GM19463 (cell line): Measurements from ENCODE around the gene RAD51D.
"Not testable (repeated sequence)": the region's sequence is repeated elsewhere in the genome, so short reads cannot be mapped to it uniquely, and the experiment has no call there.

Source experiments
- ATAC-seq: cut with Tn5 transposase; IDR thresholded peaks from one replicate; pipeline ENCODE4 v1.9.1; 2021; ENCODE audit warnings: mild to moderate bottlenecking, moderate library complexity; ENCODE audit not compliant: unreplicated experiment

RAD51D gene

DNA sequence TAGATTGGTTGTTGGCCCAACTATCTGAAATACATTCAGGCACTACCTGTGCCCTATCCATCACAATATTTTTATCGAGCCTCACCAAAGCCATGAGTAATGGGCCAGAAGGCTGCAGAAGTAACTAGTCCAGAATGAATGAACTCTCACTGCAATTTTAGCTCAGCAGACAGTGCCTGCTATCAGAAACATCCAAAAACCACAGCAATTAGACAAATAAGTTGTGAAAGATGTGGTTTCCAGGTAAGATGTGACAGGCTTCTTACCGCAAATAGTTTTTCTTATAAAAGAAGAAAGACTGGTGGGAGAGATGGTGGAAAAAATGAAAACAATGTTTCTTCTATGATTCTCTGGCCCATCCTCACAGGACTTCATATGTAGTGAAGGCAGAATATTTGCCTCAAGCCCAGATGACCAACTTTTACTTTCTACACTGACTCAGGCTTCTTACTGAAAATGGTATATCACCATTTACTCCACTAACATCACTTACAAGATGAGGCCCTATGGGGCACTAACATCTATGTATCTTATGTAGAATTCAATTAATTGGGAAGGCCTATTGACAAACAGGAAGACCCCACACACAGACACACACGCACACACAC is 46.4 kb downstream of the RAD51D start:
- ATAC-seq = no peak

DNA sequence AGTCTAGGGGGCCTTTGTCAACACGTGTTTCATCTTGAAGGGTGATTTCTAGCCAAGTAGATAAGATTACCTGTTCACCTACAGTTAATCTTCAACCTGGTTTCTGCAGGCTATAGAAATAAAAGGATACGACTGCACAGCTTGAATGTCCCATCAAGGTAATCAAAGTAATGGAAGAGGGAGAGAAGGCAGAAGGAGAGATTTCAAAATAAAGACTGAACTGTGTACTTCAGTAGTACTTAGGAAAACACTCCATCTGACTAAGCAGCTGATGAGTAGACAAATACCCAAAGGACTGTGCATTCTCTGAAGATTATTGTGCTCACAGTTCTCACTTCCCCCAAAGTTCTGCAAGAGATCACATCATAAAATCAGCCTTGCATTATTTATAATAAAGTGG is 50.3 kb downstream of the RAD51D start:
- no peak for ATAC-seq

DNA sequence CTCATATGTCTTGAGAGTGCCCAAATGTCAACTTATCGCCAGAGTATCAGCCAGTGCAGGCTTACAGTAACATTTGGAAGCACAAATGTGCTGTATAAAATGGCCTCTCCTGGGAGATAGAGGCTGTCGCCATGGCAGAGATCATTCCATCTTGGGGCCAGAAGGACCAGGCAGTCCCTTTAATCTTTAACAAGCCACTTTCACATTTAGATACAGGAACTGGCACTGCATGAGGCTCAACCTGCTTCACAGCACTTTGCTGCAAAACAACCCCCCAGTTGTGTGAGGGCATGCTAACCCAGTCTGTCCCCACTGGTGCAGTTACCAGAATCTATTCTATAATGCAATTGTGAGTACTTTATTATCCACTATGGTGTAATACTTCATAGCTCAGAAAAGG is 51.4 kb downstream of the RAD51D start:
- ATAC-seq = no peak

DNA sequence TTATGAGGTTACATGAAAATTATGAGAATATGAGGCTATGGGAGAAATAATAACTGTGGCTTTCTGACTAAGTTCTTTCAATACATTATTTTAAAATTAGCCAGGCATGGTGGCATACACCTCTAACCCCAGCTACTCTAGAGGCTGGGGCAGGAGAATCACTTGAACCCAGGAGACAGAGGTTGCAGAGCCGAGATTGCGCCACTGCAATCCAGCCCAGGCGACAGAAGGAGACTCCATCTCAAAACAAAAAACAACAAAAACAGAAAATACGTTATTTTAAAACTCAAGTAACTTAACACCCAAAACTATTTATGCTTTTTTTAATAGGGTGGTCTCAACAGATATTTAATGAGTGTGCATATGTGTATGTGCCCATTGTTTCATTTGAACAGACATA is 53.8 kb downstream of the RAD51D start:
- no peak for ATAC-seq

DNA sequence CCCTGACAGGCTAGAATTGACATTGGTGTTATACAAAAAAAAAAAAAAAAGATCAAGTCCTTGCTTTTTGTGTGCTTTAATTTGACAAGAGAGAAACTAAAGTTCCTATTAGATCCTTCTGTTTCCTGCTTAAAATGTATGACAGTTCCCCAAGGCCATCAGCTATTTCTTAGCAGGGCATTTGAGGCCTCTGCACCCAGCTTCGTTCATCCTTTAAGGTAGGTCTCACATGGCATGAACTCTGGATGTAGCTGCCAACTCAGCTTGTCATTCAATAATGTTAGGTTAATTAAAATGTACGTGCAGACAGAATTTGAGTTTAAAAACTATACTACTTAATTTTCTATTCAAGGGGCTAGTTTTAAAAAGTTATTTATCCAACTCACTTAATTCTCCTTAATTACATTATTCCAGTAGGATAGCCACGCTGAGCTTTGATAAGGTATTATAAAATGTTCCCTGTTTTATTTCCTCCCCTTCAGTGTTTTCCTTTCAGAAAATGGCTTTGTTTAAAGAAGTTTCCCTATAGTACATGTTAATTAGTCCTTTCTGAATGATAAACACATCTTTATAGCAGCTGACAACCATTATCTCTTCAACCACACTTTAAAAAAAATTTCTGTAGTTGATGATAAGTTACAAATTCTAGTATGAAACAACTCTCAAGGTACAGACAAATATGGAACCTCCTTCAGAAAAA is 55.0 kb downstream of the RAD51D start:
- no peak for ATAC-seq

DNA sequence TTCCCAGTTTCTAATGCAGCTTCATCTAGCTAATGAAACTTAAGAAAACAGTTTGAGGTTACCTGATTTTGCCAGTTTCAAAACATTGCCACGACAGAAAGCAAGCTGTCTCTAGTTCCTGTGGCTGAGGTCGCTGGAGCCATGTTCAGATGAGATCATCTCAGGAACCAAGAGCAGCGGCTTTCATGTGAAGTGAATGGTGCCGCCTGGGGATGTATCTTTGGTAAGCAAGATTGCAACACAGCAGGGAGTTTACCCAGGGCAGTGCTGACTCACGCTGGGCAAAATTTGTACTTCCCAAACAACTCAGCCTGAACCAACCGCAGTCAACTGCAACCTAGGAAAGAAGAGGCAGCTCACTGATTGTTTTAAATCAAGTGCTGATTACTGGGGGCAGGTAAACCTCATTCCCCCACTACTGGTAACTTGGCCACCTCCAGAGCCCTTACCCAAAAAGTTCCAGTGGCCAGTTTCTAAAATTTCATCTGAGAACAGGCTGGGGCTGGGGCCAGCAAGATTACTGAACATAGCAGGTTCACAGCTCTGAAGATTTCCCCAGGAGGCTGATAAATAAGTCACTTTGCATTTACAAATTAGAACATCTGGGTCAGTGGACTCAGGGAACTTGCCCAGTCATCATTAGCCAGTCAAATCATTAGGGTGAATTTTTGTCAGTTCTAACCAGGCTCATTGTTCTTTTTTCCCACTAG is 56.0 kb downstream of the RAD51D start, which contains the start of gene RFFL:
Gene RFFL (minus strand): TSS at position 194 of the 710 bp plus-strand sequence. CDS start 37,154 bp downstream, outside the sequence.
- ATAC-seq = peak; percentile 87

DNA sequence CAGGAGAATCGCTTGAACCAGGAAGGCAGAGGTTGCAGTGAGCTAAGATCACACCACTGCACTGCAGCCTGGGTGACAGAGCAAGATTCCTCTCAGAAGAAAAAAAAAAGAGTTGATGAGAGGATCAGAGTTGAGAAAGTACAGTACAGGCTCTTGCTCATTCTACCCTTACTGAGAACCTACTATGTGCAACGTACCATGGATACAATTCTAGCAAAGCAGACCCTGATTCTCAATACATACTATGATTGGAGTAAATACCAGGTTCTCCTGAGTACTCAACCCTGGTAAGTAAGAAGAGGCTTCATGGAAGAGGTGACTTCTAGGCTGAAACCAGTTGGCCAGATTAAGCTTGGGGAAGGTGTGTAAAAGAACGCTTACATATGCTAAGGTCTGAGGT is 57.4 kb downstream of the RAD51D start:
- ATAC-seq = no peak

DNA sequence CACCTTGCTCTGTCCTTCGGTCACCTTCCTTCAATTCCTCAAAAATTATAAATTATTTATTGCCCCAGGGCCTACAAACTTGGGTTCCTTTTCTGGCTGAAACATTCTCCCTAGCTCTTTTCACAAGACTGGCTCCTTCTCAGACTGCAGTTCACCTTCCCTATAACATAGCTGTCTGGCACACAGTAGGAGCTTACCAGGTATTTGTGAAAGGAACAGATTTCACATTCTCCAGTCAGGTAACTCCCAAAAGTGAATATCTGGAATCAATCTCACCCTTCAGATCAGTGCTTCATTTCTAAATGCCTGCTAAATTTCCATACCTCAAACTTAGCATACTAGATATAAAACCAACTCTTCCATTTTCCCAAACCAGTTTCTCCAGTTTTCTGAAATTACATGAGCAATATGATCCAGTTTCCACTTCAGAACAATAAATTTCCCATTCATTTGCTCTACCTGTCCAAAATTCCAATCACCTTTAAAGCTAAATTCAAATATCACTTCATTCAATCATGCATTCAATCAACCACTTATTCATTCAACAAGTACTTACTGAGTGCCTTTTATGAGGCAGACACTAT is 62.2 kb downstream of the RAD51D start:
- ATAC-seq = no peak

DNA sequence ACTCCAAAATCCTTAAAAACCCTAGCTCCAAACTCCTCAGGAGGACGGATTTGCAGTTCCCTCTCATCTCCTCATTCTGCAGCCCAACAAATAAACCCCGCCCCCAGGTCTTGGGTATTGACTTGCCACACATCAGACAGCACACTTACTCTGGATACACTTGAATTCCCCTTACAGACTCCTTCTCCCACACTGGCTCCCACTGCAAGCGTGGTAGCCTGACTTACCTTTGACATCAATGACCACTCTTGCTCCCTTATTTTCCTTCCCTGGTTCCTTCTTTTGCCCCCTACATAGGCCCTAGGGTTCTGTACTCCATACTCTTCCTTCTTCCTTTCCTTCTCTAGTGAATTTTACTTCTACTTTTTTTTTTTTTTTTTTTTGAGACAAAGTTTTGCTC is 63.6 kb downstream of the RAD51D start:
- ATAC-seq = no peak

DNA sequence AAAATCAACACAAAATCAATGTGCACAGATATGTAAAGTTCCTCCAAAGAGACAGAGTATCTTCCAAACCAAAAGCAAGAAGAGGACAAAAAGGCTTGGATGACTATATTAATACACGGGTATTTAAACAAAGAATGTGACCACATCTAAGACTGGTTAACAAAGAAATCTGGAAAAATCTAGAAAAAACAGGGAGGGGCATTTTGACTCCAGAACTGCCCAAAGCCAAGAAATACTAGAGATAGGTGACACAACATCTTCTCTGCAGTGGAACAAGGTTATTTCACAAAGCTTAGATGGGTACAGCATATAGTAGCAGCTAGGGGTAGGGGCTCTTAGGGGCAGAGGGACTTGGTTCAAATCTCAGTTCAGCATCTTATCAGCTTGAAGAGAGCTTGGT is 66.5 kb downstream of the RAD51D start:
- no peak for ATAC-seq

DNA sequence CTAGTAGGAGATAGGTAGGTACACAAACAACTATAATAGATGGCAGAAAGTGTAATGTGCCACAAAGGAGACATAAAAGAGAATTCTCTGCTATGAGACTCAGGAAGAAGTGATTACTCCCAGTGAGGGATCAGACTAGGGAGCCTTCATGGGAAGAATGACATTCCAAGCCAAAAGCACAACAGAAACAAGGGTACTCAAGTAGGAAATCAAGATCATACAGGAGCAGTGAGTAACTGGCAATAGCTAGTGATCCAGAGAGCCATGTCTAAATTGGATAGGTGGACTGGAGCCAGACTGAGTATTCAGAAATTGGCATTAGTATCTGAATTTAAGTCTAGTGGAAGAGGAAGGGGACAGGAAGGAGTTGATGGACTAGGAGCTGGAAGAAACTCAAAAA is 66.9 kb downstream of the RAD51D start:
- no peak for ATAC-seq

DNA sequence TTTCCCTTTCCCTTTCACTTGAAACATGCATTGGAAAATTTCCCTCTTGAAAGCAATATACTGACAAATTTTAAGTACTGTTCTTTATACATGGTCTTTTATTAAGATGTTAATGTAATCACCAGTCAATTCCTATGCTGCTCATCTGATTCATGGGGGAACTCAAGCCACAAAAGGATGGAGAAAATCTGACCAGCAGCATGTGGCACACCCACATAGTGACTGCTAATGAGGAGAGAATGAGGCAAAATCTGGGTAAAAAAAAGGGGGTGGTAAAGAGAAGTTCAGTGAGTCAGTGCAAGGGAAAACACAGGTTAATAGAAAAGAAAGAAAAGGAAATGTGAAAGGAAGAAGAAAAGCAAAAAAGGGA is 67.4 kb downstream of the RAD51D start:
- ATAC-seq = no peak

DNA sequence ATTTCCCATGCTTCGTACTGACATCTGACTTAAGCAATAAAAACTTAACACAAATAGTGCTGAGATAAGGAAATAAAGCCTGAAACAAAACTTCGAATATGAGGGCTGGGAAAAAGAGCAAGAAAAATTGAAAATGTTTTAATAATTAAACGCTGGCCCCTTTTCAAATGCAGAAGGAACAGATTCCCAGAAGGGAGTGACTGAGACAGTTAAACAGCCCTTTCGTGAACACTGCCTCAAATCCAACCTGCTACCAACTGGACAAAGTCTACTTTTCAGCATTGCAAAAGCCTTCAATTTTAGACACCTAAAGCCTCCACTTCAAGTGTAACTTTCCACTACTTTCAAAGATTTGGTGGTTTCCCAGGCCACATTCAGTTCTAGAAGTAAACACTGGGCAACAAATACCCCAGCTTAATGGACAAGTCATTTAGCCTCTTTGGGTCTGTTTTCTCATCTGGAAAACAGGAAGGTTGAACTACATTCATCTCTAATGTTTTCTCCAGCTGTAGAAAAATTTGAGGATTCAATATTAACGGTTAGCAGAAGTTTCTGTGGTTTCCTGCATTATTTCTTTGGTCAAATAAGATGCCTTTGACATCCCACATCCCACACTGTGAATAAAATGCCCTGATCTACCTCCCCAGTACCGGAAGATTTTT is 68.0 kb downstream of the RAD51D start:
- ATAC-seq = no peak

DNA sequence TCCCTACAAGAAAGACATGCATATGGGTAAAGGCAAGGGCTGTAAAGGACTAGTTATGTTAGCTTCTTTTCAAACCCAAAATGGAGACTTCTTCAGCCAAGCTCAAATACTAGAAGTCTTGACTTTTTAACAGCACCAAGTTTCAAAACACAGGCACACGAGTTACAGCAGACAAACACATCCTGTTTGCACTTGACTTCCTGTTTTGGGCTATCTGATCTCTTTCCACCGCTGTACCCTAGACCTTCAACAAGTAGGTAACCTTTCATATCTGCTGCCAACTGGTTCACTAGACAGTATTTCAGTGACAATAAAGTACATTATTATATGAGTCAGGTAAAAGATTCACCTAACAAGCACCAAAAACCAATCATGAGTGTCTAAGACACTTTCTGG is 68.5 kb downstream of the RAD51D start:
- peak; percentile 49 for ATAC-seq

DNA sequence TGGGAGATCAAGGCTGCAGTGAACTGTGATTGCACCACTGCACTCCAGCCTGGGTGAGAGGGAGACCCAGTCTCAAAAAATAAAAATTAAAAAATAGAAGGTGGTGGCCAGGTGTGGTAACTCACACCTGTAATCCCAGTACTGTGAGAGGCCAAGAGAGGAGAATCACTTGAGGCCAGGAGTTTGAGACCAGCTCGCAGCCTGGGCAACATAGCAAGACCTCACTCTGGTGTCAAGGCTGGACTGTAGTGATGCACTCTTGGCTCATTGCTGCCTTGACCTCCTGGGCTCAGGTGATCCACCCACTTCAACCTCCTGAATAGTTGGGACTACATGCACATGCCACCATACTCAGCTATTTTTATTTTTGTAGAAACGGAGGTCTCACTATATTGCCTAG is 69.5 kb downstream of the RAD51D start:
- ATAC-seq = no peak

DNA sequence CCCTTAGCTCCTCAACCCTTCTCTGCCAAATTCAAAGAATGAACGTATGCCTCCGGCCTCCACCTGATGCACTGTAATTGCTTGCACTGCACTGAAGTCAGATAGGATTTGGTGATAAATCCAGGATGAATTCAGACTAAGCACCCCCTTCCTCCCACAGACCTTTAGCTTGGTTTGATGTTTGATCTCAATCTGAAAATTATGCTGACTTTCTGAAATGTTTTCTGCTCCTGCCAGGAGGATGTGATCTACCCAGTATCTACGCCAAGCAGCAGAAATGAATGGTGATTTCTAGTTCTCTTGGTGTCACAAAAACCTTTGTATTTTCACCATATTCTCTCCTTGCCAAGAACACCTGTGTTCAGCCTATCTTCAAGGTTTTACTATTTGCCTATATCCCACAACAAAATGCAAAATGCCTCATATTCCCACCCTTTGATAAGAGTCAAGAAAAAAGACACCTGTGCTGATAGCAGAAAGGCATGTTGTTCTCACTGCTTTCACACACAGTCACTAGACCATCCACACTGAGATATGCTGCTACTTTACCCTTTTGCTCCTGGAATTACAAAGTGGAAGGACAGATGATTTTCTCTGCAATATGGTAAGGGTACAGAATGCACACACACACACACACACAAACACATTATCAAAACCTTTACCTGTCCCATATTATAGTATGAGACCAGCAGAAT is 70.8 kb downstream of the RAD51D start:
- ATAC-seq = no peak

DNA sequence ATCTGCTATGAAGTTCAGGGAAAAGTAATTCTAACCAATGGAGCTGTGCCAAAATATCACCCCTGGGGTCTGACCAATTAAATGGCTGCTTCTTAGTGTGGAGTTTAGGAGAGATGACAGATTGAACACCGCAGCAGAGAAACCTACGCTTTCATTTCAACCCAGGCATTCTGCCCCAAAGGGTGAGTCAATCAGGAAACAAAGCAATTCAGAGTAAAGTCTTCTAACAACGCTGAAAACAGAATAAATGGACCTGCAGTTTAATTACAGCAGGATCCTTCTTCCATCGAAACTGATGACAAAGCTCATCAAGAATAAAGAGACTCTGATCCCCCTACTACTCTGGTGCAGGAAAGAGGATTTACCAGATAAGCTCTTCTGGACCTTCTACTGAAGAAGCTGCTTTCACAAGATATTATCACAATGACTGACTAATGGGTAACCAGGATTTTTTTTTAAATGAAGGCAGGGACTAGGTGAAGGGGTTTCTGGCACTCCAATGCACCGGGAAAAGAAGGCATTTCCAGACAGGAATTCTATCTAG is 72.8 kb downstream of the RAD51D start:
- peak; percentile 73 for ATAC-seq

DNA sequence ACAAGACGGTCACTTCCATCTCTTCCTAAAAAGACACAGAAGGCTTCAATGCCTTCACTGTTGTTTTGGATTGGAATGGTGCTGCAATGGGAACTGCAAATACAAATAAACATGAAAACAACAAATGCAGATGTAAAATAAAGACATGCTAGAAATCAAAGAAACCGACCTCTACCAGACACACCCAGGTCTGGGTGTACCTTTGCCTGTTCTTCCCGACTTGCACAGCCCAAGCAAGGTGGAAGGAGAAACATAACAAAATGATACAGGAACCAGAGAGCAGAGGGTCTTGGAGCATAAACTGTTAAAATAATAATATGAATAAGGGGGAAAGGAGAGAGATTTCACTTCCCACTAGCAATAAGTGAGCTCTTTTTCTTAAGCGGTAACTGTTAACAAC is 73.4 kb downstream of the RAD51D start:
- no peak for ATAC-seq

DNA sequence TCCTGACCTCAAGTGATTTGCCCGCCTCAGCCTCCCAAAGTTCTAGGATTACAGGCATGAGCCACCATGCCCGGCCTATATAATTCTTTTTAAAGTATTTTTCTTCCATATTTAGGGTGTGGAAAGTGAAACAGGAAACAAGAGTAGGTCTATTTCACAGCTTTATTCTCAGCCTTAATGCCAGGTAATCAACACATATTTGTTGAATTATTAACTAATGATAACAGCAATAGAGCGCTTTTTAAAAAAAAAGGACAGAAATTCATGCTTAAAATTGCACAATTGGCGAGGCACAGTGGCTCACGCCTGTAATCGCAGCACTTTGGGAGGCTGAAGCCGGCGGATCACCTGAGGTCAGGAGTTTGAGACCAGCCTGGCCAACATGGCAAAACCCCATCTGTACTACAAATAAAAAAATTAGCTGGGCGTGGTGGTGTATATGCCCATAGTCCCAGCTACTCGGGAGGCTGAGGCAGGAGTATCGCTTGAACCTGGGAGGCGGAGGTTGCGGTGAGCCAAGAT is 74.1 kb downstream of the RAD51D start:
- not testable (repeated sequence) for ATAC-seq

DNA sequence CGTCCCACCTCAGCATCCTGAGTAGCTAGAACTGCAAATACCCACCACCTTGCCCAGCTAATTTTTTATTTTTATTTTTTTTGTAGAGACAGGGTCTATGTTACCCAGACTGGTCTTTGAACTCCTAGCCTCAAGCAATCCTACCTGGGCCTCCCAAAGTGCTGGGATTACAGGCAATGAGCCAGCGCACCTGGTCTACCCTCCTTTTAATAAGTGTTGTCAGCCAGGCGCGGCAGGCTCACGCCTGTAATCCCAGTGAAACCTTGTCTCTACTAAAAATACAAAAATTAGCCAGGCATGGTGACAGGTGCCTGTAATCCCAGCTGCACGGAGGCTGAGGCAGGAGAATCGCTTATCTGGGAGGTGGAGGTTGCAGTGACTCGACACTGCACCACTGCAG is 75.5 kb downstream of the RAD51D start:
- no peak for ATAC-seq
